ENCODE measurements around the gene WWOX.

WWOX gene

GRCh38 chr16:79093554-79093967, 994.1 kb downstream of the WWOX start:
- peak; percentile 26 to 31 for DNase-seq (ENCODE audit: low read depth in 2 of 2)

DNA sequence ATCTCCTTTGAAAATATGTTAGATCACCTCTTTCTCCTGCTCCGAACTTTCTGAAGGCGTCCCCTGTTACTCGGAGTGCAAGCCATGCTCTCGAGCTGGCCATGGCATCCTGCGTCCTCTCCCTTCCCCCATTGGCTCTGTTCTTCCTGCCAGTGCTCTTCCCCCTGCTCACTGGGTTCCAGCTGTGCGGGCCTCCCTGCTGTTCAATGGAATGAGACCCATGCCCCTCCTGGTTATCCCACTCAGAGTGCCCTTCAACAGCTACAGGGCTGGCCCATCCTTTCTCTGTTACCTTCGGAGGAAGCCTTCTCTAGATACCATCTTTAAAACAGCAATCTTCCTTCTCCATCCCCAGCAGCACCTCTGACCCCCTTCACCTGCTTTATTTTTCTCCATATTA, 996.8 kb downstream of the WWOX start:
- DNase-seq (ENCODE audit: low read depth in 2 of 2) = no peak

- no peak for DNase-seq (ENCODE audit: low read depth in 2 of 2)
Measured at GRCh38 chr16:79097166-79097565, 997.7 kb downstream of the WWOX start.

GRCh38 chr16:79097771-79098170, 998.3 kb downstream of the WWOX start:
- DNase-seq (ENCODE audit: low read depth in 2 of 2) = no peak

DNA sequence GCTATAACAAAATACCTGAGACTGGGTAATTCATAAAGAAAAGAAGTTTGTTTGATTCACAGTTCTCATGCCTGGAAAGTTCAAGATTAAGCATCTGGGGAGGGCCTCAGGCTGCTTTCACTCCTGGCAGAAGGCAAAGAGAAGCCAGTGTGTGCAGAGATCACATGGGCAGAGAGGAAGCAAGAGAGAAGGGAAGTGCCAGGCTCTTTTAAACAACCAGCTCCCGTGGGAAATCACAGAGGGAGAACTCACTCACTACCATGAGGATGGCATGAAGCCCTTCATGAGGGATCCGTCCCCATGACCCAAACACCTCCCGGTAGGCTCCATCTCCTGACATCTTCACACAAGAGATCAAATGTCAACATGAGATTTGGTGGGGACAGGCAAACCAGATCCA, 999.5 kb downstream of the WWOX start:
- DNase-seq (ENCODE audit: low read depth in 2 of 2) = no peak

- no peak for DNase-seq (ENCODE audit: low read depth in 2 of 2)
Measured at GRCh38 chr16:79099716-79100115, 1000.3 kb downstream of the WWOX start.

GRCh38 chr16:79100447-79100846, 1001.0 kb downstream of the WWOX start:
- DNase-seq (ENCODE audit: low read depth in 2 of 2) = no peak

DNA sequence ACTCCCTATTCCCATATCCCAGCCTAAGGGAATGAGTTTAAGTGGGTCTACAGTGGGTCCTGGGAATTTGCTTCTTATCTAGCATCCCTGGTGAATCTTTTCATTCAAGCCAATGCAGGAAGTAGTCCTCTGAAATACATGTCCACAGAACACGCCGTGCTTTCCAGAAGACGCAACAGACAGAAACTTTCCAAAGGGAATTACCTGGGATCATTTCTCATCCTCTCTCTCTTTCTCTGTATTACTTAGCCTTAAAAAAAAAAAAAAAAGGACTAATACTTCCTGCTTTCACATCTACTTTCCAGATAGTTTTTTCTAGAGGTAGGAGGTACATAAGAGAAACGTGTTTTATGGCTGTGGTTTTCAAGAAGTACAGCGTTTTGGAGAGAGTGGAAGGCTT, 1002.0 kb downstream of the WWOX start:
- DNase-seq (ENCODE audit: low read depth in 2 of 2) = no peak

GRCh38 chr16:79104567-79104966, 1005.1 kb downstream of the WWOX start:
- no peak for DNase-seq (ENCODE audit: low read depth in 2 of 2)

DNA sequence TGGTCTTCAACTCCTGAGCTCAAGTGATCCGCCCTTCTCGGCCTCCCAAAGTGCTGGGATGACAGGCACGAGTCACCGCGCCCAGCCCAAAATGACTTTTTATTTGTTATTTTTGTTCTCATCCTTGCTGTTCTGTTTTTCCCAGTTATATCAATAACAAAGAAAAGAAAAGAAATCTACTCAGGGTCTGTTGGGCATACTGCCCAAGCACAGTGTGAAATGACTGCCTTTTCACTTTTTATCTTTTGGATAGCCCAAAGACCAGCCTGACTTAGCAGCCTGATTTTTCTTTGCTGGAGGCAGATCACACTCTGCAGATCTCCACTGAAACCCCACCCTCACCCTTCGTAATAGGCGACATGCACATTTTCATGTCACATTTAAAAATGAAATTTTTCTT, 1007.8 kb downstream of the WWOX start:
- no peak for DNase-seq (ENCODE audit: low read depth in 2 of 2)

DNA sequence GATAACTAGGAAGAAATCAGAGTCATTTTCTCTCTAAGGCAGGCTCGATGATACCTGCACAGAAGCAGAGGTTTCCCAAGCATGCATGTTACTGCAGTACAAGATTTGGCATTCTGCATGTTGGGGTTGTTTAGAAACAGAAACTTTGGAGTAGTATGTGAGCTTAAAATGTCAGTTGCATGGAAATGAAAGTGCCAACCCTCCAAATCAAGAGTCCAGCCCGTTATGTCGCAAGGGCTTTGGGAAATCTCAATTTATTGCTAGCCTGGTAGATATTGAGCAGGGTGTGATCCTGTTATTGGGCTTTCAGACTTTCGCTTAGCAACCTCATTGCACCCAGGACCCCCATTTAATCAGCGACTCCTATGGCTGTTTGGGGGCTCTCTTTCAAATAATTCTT, 1010.3 kb downstream of the WWOX start:
- DNase-seq (ENCODE audit: low read depth in 2 of 2) = no peak

DNA sequence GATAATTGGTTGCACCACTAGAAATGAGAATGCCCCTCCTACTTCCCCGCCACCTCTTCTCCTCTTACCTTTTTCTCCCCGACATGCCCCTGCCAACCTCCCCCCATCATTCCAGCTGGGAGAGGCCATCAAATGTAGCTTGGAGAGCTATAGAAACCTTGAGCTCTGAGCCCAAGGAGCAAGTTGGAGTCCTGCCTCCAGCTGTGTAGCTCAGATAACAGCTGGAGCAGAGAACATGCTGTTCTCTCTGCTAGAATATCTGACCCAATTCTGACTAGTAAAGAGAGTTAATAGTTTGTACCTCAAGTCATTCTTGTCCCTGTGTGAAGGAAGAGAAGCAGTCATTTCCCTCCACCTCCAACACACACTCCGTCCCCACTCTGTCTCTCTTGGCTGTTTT, 1010.8 kb downstream of the WWOX start:
- DNase-seq (ENCODE audit: low read depth in 2 of 2) = no peak

DNA sequence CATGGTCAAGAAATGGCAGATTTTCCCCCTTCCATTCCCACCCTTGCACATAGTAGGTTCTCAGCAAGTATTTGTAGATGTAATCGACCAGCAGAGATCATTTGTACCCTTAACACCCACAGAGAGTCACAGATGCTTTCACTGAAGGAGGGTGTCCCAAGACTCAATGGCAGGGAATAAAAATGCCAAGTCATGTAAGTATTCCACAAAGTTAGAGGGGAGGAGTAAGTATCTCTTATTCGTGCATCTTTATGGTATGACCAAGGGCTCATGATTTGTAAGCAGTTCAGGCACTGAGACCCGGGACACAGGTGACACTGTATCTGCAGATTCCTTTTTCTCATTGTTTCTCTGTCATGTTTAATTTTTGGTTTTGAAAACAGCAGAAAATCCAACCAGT, 1011.5 kb downstream of the WWOX start:
- DNase-seq (ENCODE audit: low read depth in 2 of 2) = no peak

DNA sequence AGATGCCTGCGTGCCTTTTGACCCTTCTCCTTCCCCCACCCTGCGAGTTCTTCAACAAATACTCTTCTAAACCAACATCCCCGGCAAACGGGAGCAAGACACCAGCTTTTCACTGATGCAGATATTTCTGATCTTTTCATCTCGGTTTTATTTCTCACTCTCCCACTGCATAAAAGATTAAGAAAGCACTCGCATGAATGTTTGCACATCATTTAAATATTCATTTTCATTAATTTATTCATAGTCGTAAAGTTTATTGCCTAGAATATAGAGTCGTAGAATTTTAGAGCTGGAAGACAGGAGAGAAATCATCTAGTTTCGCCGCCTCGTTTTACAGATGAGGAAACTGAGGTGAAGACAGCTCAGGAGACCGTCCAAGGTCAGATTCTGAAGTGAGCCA, 1013.0 kb downstream of the WWOX start:
- no peak for DNase-seq (ENCODE audit: low read depth in 2 of 2)

GRCh38 chr16:79113826-79114225, 1014.4 kb downstream of the WWOX start:
- DNase-seq (ENCODE audit: low read depth in 2 of 2) = no peak

DNA sequence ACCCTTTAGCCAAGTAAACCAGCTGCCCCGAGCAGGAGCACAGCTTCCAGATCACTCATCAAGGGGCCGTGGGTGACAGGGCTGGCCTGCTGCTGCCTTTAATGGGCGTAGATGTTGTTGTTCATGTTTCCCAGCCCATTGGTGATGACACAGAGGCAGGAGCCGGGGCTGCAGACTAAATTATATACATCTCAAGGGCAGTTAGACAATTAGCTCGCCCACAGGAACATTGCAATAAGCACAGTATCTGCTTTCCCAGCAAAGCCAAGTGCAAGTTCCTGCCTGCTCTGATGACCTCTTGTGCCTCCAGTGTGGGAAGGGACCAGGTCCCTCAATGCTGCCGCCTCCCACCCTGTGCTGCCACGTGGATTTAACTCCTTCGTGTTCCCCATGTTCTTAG, 1015.3 kb downstream of the WWOX start:
- no peak for DNase-seq (ENCODE audit: low read depth in 2 of 2)

GRCh38 chr16:79121906-79122305, 1022.5 kb downstream of the WWOX start:
- no peak for DNase-seq (ENCODE audit: low read depth in 2 of 2)

- no peak for DNase-seq (ENCODE audit: low read depth in 2 of 2)
Measured at GRCh38 chr16:79122343-79122742, 1022.9 kb downstream of the WWOX start.

DNA sequence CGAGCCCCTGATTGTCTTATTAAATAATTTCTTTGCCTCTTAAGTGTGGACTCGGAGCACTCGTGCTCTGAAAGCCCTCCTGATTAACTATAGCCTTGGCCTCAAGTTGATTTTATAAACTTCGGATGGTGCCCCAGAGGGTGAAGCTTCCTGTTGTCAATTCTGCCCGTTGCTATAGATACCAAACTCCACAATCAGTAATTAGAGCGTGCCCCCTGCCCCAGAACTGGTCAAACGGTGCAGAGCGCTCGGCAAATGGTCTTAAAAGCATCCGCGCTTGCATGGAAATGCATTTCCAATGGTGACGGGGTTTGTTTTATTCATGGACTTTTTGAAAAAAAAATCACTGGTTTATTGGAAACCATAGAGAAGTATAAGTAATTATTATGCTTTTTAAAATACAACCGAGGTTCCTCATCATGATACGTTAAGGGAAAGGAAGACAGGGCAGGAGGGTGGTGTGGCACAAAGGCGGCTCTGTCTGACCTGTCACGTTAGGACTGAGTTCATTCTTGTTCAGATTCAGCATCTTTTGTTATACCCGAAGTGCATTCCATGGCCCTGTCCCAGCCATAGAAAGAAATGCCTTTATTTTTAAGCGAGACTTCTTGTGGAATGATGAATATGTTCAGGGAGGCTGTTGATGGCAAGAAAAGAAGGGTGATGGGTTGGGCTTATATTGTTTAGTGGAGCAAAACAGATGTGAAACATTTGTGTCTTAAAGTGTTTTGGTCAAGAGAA, 1024.7 kb downstream of the WWOX start:
- DNase-seq (ENCODE audit: low read depth in 2 of 2) = no peak

DNA sequence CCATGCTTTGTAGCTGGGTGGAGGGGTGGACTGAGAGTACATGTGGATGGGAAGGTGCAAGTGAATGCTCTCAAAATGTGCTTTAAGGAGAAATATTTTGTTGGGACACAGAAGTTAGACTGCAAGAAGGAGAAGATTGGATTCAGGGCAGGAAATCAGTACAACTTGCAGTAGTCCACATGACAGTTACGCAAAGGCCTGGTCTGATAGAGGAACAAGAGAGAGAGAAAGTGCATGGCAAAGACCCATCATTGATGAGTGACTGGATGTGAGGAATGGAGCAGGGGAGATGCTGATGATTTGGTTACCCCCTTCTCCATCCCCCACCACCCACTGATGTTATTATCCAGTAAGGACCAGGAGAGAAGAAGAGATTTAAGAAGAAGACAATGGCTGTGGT, 1028.3 kb downstream of the WWOX start:
- DNase-seq (ENCODE audit: low read depth in 2 of 2) = no peak

GRCh38 chr16:79128706-79129105, 1029.3 kb downstream of the WWOX start:
- DNase-seq (ENCODE audit: low read depth in 2 of 2) = no peak

- DNase-seq (ENCODE audit: low read depth in 2 of 2) = no peak
Measured at GRCh38 chr16:79130616-79131015, 1031.2 kb downstream of the WWOX start.

- no peak for DNase-seq (ENCODE audit: low read depth in 2 of 2)
Measured at GRCh38 chr16:79131321-79132075, 1032.0 kb downstream of the WWOX start.
